GM21515 (cell line): Measurements from ENCODE around the gene FAM24B.

Experiments used
- ATAC-seq: cut with Tn5 transposase; IDR thresholded peaks from one replicate; pipeline ENCODE4 v1.9.1; 2021; ENCODE audit not compliant: unreplicated experiment

FAM24B gene

GRCh38 chr10:122828716-122829255 is 50.6 kb downstream of the FAM24B start:
- no peak for ATAC-seq

- no peak for ATAC-seq
These were observed 52.1 kb downstream of the FAM24B start for GRCh38 chr10:122827302-122827701.

GRCh38 chr10:122822973-122823690 is 56.2 kb downstream of the FAM24B start:
- ATAC-seq: no peak

- ATAC-seq: no peak
These were observed 57.6 kb downstream of the FAM24B start for GRCh38 chr10:122821808-122822207.

GRCh38 chr10:122815458-122815857 is 63.9 kb downstream of the FAM24B start:
- no peak for ATAC-seq

- ATAC-seq: no peak
These were observed 64.9 kb downstream of the FAM24B start for GRCh38 chr10:122814493-122814892.

GRCh38 chr10:122812751-122813150 is 66.6 kb downstream of the FAM24B start:
- no peak for ATAC-seq

- ATAC-seq: no peak
These were observed 77.1 kb downstream of the FAM24B start for GRCh38 chr10:122802282-122802681.
